Panc1 (cell line): ENCODE results near the gene SLC20A1. TPM values are rescaled to one million over a fixed set of nuclear protein-coding genes. Genes with fewer than 3 reads are reported as not detected.
A peak's percentile ranks its signal among the peaks of the same experiment; 100 is the strongest.

ENCODE experiments used
- ATAC-seq: fragments of 200-7000 bp; cut with Tn5 transposase; 2 replicates; pipeline ENCODE4 v1.9.1; 2020; ENCODE audit warnings: mild to moderate bottlenecking, moderate library complexity
- BruUV-seq: library from RNA; stranded (reverse); fragments of 400-500 nt; replicated peaks from 2 replicates; lab custom pipeline; 2021; lab: Mats Ljungman, UMichigan
- CTCF ChIA-PET: fragments of 300-600 bp; sonication (Branson Sonifier 250); formaldehyde crosslinking; loops from one replicate; lab custom pipeline; 2022; ENCODE audit warnings: antibody characterized with exemption; lab: Charles Lee
- POLR2A ChIA-PET: fragments of 300-600 bp; sonication (Branson Sonifier 250); formaldehyde crosslinking; loops from one replicate; lab custom pipeline; 2022; ENCODE audit warnings: antibody characterized with exemption; lab: Charles Lee
- DNase-seq: peaks from one replicate; pipeline ENCODE4 v3.0.0-alpha.2; 2010; ENCODE audit warnings: low read depth, low spot score
- H3K27ac ChIP-seq: 2 replicates; pipeline ENCODE4 v1.5.1; 2011; ENCODE audit warnings: mild to moderate bottlenecking, low read length, inconsistent platforms
- H3K27me3 ChIP-seq: fragments of 200-500 bp; sonication (Bioruptor generic); 2 replicates; pipeline ENCODE4 v1.6.0; 2014; ENCODE audit warnings: low read length, inconsistent platforms; ENCODE audit not compliant: control insufficient read depth, insufficient read depth
- H3K36me3 ChIP-seq: fragments of 200-500 bp; sonication (Bioruptor generic); 2 replicates; pipeline ENCODE4 v1.5.1; 2014; ENCODE audit warnings: inconsistent platforms, mild to moderate bottlenecking, low read length, moderate library complexity; ENCODE audit not compliant: control insufficient read depth, insufficient read depth
- H3K4me1 ChIP-seq: 2 replicates; pipeline ENCODE4 v1.5.1; 2011; ENCODE audit warnings: inconsistent platforms, mild to moderate bottlenecking, low read length, moderate library complexity; ENCODE audit not compliant: control insufficient read depth, insufficient read depth
- H3K4me3 ChIP-seq, 2 experiments: 2 replicates each; pipeline ENCODE4 v1.5.1; 2011 to 2012; ENCODE audit warnings: low read depth in 2 of 2, low read length in 2 of 2, mild to moderate bottlenecking in 2 of 2, inconsistent platforms in 1 of 2, moderate library complexity in 1 of 2
- H3K9me3 ChIP-seq: fragments of 200-500 bp; sonication (Bioruptor generic); 2 replicates; pipeline ENCODE4 v1.5.1; 2014; ENCODE audit warnings: low read depth, mild to moderate bottlenecking, inconsistent platforms, low read length, moderate library complexity; ENCODE audit not compliant: control insufficient read depth, insufficient read depth
- POLR2AphosphoS5 ChIP-seq: IDR thresholded peaks from 2 replicates; pipeline ENCODE4 v1.6.1; 2012; ENCODE audit warnings: mild to moderate bottlenecking, low read depth, low read length, moderate library complexity
- REST ChIP-seq, 2 experiments: IDR thresholded peaks; 2 replicates each; pipeline ENCODE4 v1.6.1; 2011 to 2012; ENCODE audit warnings: low read depth in 2 of 2, control low read depth in 1 of 2, low read length in 1 of 2, mild to moderate bottlenecking in 1 of 2, moderate library complexity in 1 of 2; ENCODE audit not compliant: insufficient read depth in 1 of 2
- SIN3A ChIP-seq: IDR thresholded peaks from 2 replicates; pipeline ENCODE4 v1.6.1; 2012; ENCODE audit warnings: low read depth, mild to moderate bottlenecking, low read length, moderate library complexity, borderline replicate concordance; ENCODE audit not compliant: insufficient read depth
- TCF7L2 ChIP-seq: IDR thresholded peaks from 2 replicates; pipeline ENCODE4 v1.6.1; 2011; ENCODE audit warnings: mild to moderate bottlenecking, low read depth, low read length, inconsistent platforms
- in situ Hi-C: cut with HindIII; loops from 2 replicates; pipeline ENCODE4 v1.10.0; 2016; ENCODE audit warnings: low sequenced_read_pairs, low pct_unique_long_range_greater_than_20kb
- intact Hi-C: fragments of 100-400 bp; cut with micrococcal nuclease; formaldehyde crosslinking; loops from one replicate; pipeline ENCODE4 v1.10.0; 2022; ENCODE audit not compliant: unreplicated experiment
- total RNA-seq: library from RNA; stranded (reverse); gene quantifications from one replicate; pipeline ENCODE4 v1.2.1, GENCODE V29; 2021; ENCODE audit not compliant: unreplicated experiment
- TF ChIP-seq, protein P1 (sequence below): fragments of 450-650 bp; IDR thresholded peaks from 2 replicates; pipeline ENCODE4 v1.5.1; 2017; ENCODE audit warnings: mild to moderate bottlenecking

The SLC20A1 gene
- total RNA-seq, 1 experiment from 2014 or later, result 72.0 TPM

DNA sequence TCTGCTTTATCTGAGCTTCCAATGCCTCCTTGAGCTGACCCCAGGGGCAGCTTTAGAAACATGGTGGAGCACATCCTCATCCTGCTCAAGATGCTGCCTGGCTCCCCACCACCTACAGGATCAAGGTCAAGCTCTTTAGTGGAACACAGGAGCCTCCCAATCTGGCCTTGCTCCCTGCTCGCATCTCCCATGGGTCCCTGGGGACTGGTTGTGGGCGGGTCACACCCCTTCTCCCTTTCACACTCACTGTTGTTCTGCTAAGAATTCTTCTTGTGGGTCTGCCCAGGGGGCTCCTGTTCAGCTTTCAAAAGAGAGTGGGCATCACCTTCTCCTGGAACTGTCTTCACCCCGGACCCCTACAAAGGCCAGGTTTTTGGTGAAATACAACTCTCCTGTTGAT lies 66.7 kb downstream of the SLC20A1 start:
- CTCF ChIA-PET, result no interaction called here
- in situ Hi-C loops, result no loop called here
- H3K27me3 ChIP-seq, result no peaks in the 10 kb centered on the region
- H3K27ac ChIP-seq, result no peak overlapping the region
- TF ChIP-seq SIN3A (no peak), TCF7L2 (no peak), POLR2AphosphoS5 (no peak), REST (IDR thresholded peaks at IDR 0.05; ENCODE audit: insufficient read depth in 1 of 2, low read depth in 2 of 2, low read length in 1 of 2) (no peak)
- TF ChIP-seq, protein P1, sequence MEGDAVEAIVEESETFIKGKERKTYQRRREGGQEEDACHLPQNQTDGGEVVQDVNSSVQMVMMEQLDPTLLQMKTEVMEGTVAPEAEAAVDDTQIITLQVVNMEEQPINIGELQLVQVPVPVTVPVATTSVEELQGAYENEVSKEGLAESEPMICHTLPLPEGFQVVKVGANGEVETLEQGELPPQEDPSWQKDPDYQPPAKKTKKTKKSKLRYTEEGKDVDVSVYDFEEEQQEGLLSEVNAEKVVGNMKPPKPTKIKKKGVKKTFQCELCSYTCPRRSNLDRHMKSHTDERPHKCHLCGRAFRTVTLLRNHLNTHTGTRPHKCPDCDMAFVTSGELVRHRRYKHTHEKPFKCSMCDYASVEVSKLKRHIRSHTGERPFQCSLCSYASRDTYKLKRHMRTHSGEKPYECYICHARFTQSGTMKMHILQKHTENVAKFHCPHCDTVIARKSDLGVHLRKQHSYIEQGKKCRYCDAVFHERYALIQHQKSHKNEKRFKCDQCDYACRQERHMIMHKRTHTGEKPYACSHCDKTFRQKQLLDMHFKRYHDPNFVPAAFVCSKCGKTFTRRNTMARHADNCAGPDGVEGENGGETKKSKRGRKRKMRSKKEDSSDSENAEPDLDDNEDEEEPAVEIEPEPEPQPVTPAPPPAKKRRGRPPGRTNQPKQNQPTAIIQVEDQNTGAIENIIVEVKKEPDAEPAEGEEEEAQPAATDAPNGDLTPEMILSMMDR, result no peak
- no peak for ATAC-seq
- no peak overlapping the region for H3K4me3 ChIP-seq
- intact Hi-C loops, result no loop called here
- POLR2A ChIA-PET, result no interaction called here
- H3K4me1 ChIP-seq, result no peaks in the 10 kb centered on the region
- no peak for DNase-seq
- no TSS peak for BruUV-seq
- no peaks in the 10 kb centered on the region for H3K36me3 ChIP-seq
- no peaks in the 10 kb centered on the region for H3K9me3 ChIP-seq

GRCh38 chr2:112712903-112713584 lies 67.3 kb downstream of the SLC20A1 start:
- Histone ChIP-seq H3K9me3 (no peaks in the 10 kb centered on the region), H3K27ac (no peak overlapping the region), H3K36me3 (no peaks in the 10 kb centered on the region), H3K27me3 (no peaks in the 10 kb centered on the region), H3K4me3 (no peak overlapping the region), H3K4me1 (no peaks in the 10 kb centered on the region)
- intact Hi-C loops (no loop called here), in situ Hi-C loops (no loop called here)
- CTCF ChIA-PET, result no interaction called here
- POLR2A ChIA-PET, result no interaction called here
- ATAC-seq (peak; percentile 8; the same call in 1 of the 2 replicates), DNase-seq (no peak)
- BruUV-seq, result no TSS peak
- no peak for TF ChIP-seq POLR2AphosphoS5
- TF ChIP-seq, protein P1, result no peak
- no peak for TF ChIP-seq TCF7L2
- no peak for TF ChIP-seq SIN3A
- TF ChIP-seq REST (IDR thresholded peaks at IDR 0.05; ENCODE audit: insufficient read depth in 1 of 2, low read depth in 2 of 2, low read length in 1 of 2), result no peak
